Nephron (organoid): Measurements from ENCODE around the gene SETD1B.
"Not testable (repeated sequence)": the region's sequence is repeated elsewhere in the genome, so short reads cannot be mapped to it uniquely, and the experiment has no call there.

Experiments used
- H3K27ac Mint-ChIP-seq, 3 experiments: 2 replicates each; pipeline ENCODE4 v1.8.0; 2020; ENCODE audit warnings: mixed read lengths in 3 of 3, mild to moderate bottlenecking in 2 of 3, moderate library complexity in 1 of 3
- H3K27me3 Mint-ChIP-seq: 2 replicates; pipeline ENCODE4 v1.8.0; 2021; ENCODE audit warnings: low read depth, mild to moderate bottlenecking, moderate library complexity, mixed read lengths
- H3K36me3 Mint-ChIP-seq: 2 replicates; pipeline ENCODE4 v1.8.0; 2020; ENCODE audit warnings: low read depth, mixed read lengths
- H3K4me1 Mint-ChIP-seq: 2 replicates; pipeline ENCODE4 v1.8.0; 2020; ENCODE audit warnings: mixed read lengths
- H3K4me3 Mint-ChIP-seq, 3 experiments: 2 replicates each; pipeline ENCODE4 v1.8.0; 2020; ENCODE audit warnings: mild to moderate bottlenecking in 3 of 3, mixed read lengths in 3 of 3, moderate library complexity in 2 of 3
- H3K9me3 Mint-ChIP-seq: 2 replicates; pipeline ENCODE4 v1.8.0; 2020; ENCODE audit warnings: mixed read lengths
- TF ChIP-seq, protein P1 (sequence below), 3 experiments: fragments of 200-600 bp; sonication (generic); IDR thresholded peaks; one replicate each; pipeline ENCODE4 v1.5.0; 2021; ENCODE audit warnings: antibody characterized with exemption in 3 of 3; ENCODE audit not compliant: unreplicated experiment in 3 of 3

SETD1B gene

DNA sequence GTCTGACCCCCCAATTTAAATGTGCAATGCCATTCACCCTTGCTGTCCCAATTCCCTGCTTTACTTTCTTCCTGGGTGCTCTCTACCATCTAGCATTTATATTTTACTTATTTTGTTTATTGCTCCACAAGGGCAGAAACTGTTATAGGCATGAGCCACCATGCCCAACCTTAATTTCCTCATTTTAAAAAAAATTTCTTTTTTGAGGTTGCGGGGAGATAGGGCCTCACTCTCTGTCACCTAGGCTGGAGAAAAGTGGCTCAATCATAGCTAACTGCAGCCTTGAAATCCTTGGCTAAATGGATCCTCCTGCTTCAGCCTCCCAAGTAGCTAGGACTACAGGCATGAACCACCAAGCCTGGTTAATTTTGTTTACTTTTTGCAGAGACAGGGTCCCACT lies 41.9 kb downstream of the SETD1B start:
- Mint-ChIP-seq H3K9me3 (no peaks in the 10 kb centered on the region), H3K4me3 (no peak overlapping the region), H3K27ac (no peak overlapping the region), H3K36me3 (no peaks in the 10 kb centered on the region), H3K4me1 (peaks cover 7% of the 10 kb centered on the region), H3K27me3 (no peaks in the 10 kb centered on the region)
- TF ChIP-seq, protein P1, sequence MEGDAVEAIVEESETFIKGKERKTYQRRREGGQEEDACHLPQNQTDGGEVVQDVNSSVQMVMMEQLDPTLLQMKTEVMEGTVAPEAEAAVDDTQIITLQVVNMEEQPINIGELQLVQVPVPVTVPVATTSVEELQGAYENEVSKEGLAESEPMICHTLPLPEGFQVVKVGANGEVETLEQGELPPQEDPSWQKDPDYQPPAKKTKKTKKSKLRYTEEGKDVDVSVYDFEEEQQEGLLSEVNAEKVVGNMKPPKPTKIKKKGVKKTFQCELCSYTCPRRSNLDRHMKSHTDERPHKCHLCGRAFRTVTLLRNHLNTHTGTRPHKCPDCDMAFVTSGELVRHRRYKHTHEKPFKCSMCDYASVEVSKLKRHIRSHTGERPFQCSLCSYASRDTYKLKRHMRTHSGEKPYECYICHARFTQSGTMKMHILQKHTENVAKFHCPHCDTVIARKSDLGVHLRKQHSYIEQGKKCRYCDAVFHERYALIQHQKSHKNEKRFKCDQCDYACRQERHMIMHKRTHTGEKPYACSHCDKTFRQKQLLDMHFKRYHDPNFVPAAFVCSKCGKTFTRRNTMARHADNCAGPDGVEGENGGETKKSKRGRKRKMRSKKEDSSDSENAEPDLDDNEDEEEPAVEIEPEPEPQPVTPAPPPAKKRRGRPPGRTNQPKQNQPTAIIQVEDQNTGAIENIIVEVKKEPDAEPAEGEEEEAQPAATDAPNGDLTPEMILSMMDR (IDR thresholded peaks at IDR 0.05; ENCODE audit: unreplicated experiment in 3 of 3): no peak

DNA sequence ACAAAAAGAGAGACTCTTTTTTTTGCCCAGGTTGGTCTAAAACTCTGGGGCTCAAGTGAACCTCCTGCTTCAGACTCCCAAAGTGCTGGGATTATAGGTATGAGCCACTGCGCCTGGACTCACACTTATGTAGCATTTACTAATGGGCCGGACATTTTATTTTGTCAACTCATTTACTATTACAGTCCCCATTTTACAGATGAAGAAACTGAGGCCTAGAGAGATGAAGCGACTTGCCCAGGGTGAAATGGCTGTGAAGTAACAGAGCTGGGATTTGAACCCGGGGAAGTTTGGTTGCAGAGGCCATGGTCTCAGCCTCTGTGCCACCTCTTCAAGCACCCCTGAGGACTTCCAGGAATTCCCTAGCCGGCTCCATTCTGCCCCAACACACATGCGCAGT lies 45.4 kb downstream of the SETD1B start:
- TF ChIP-seq, protein P1 (IDR thresholded peaks at IDR 0.05; ENCODE audit: unreplicated experiment in 3 of 3): no peak
- no peak overlapping the region for H3K27ac Mint-ChIP-seq
- no peak overlapping the region for H3K4me3 Mint-ChIP-seq
- H3K36me3 Mint-ChIP-seq: no peaks in the 10 kb centered on the region
- H3K27me3 Mint-ChIP-seq: no peaks in the 10 kb centered on the region
- H3K9me3 Mint-ChIP-seq: no peaks in the 10 kb centered on the region
- H3K4me1 Mint-ChIP-seq: no peaks in the 10 kb centered on the region

DNA sequence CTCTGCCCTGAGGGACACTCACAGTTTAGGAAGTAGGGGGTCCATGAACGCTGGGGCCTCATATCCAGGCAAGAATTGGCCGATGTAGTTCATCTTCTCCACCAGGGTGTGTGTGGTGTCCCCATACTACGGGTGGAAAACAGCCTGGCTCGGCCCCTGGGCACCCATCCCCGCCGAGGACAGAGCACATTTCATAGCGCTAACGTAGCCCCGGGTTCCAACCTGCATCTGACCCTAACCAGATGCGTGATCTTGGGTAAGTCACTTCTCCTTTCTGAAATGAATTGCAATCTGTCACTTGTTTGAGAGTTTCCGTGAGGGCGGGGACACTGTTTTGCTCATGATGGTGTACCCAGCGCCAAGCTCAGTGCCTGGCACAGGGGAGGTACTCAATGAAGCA lies 45.9 kb downstream of the SETD1B start:
- Mint-ChIP-seq H3K9me3 (no peaks in the 10 kb centered on the region), H3K4me3 (no peak overlapping the region), H3K36me3 (no peaks in the 10 kb centered on the region), H3K27me3 (no peaks in the 10 kb centered on the region), H3K4me1 (no peaks in the 10 kb centered on the region), H3K27ac (no peak overlapping the region)
- TF ChIP-seq, protein P1 (IDR thresholded peaks at IDR 0.05; ENCODE audit: unreplicated experiment in 3 of 3): no peak

DNA sequence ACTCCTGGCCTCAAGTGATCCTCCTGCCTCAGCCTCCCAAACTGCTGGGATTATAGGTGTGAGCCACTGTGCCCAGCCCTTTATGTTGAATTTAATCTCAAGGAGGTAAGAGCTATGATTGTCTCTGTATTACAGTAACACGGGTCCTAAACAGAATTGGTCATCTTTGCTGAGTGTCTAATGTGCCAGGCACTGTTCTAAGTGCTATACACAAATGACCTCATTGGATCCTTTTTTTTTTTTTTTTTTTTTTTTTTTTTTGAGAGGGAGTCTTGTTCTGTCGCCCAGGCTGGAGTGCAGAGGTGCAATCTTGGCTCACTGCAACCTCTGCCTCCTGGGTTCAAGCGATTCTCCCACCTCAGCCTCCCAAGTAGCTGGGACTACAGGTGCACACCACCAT lies 48.6 kb downstream of the SETD1B start:
- not testable (repeated sequence) for H3K4me3 Mint-ChIP-seq, H3K27ac Mint-ChIP-seq, H3K36me3 Mint-ChIP-seq, H3K27me3 Mint-ChIP-seq, H3K4me1 Mint-ChIP-seq, H3K9me3 Mint-ChIP-seq

DNA sequence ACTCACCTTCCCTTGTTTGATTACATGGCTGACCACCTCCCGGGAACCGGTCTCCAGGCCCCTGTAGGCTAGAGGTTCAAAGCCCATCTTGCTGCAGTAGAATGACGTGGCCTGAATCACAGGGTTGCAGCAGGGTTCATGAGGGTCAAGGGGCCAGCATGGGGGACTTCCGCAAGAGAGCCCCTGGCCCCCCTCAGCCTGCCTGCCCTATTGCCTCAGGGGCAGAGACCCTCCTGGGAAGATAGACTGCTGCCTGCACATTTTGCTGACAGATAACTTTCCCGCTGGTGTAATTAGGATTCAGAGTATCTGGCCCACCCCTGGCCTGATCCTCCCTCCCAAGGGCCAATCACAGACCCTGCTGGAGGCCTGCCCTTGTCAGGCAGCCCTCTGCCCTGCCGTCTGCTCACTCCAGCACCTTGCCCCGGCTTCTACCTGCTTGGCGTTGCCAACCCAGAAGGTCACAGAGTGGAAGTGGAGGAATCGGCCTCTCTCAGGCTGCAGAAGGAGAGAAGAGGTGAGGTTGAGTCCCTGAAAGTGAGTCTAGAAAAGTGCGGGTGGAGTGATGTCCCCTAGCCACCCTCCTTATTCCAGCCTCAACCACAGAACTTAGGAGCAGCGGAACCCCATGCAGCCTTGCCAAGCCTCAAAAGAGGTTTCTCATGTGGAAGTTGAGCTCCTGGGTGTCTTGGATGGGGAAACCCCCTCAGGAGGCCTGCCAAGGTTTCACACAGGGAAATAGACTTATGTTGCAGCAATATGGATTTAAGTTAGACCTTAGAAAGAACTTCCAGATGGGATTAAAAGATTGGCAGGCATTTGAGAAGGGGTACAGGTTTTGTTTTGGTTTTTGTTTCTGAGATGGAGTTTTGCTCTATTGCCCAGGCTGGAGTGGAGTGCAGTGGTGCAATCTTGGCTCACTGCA lies 53.8 kb downstream of the SETD1B start:
- no peaks in the 10 kb centered on the region for H3K9me3 Mint-ChIP-seq
- H3K4me3 Mint-ChIP-seq: peak overlapping the region in 1 of 3 experiments; percentile 23
- peaks cover 16% of the 10 kb centered on the region for H3K4me1 Mint-ChIP-seq
- no peaks in the 10 kb centered on the region for H3K36me3 Mint-ChIP-seq
- peaks cover 8% of the 10 kb centered on the region for H3K27me3 Mint-ChIP-seq
- TF ChIP-seq, protein P1 (IDR thresholded peaks at IDR 0.05; ENCODE audit: unreplicated experiment in 3 of 3): no peak
- peak overlapping the region in 1 of 3 experiments; percentile 80 for H3K27ac Mint-ChIP-seq

DNA sequence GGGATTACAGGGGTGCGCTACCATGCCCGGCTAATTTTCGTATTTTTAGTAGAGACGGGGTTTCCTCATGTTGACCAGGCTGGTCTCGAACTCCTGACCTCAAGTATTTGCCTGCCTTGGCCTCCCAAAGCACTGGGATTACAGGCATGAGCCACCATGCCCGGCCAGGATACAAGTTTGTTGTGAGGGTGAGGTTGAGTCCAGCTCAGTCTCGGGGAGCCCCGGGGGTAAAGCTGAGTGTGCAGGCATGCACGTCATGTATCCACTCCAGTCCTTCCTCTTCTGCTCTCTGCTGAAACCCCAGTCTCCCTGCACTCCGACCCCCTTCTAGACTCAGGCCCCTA lies 54.5 kb downstream of the SETD1B start:
- Mint-ChIP-seq H3K4me3 (no peak overlapping the region), H3K9me3 (no peaks in the 10 kb centered on the region)

More for the DNA sequence above, 54.5 kb downstream of the SETD1B start:
- peaks cover 19% of the 10 kb centered on the region for H3K4me1 Mint-ChIP-seq
- no peaks in the 10 kb centered on the region for H3K36me3 Mint-ChIP-seq
- H3K27me3 Mint-ChIP-seq: peaks cover 8% of the 10 kb centered on the region
- TF ChIP-seq, protein P1 (IDR thresholded peaks at IDR 0.05; ENCODE audit: unreplicated experiment in 3 of 3): no peak
- peak overlapping the region in 1 of 3 experiments; percentile 4 for H3K27ac Mint-ChIP-seq
